Astrocyte (in vitro differentiated cells and primary cell): ENCODE measurements around the gene MLNR. TPM values are rescaled to one million over a fixed set of nuclear protein-coding genes. Genes with fewer than 3 reads are reported as not detected.
A peak's percentile ranks its signal among the peaks of the same experiment; 100 is the strongest.

Source experiments
- DNase-seq: peaks from one replicate; pipeline ENCODE4 v3.0.0-alpha.2; 2010; ENCODE audit warnings: low read depth
- FAIRE-seq: peaks from 2 replicates; lab custom pipeline; 2011; peaks lifted over from hg19 to GRCh38; lab: Jason Lieb, UNC
- H2AFZ ChIP-seq: 2 replicates; pipeline ENCODE4 v1.6.0; 2012; ENCODE audit warnings: low read depth, low read length, inconsistent platforms
- H3K27ac ChIP-seq: 2 replicates; pipeline ENCODE4 v1.5.1; 2011; ENCODE audit warnings: low read depth, low read length, inconsistent platforms
- H3K27me3 ChIP-seq: 2 replicates; pipeline ENCODE4 v1.6.0; 2011; ENCODE audit warnings: low read length, inconsistent platforms; ENCODE audit not compliant: insufficient read depth
- H3K36me3 ChIP-seq: 2 replicates; pipeline ENCODE4 v1.5.1; 2011; ENCODE audit warnings: low read length, inconsistent platforms; ENCODE audit not compliant: insufficient read depth
- H3K4me1 ChIP-seq: 2 replicates; pipeline ENCODE4 v1.5.1; 2011; ENCODE audit warnings: low read length, inconsistent platforms; ENCODE audit not compliant: insufficient read depth
- H3K4me2 ChIP-seq: 2 replicates; pipeline ENCODE4 v1.6.0; 2012; ENCODE audit warnings: low read length, inconsistent platforms
- H3K4me3 ChIP-seq: 2 replicates; pipeline ENCODE4 v1.5.1; 2011; ENCODE audit warnings: low read depth, mild to moderate bottlenecking, low read length, inconsistent platforms; ENCODE audit not compliant: insufficient read depth
- H3K79me2 ChIP-seq: 2 replicates; pipeline ENCODE4 v1.6.0; 2012; ENCODE audit warnings: mild to moderate bottlenecking, low read length, inconsistent platforms; ENCODE audit not compliant: insufficient read depth
- H3K9ac ChIP-seq: 2 replicates; pipeline ENCODE4 v1.6.0; 2012; ENCODE audit warnings: mild to moderate bottlenecking, low read length, inconsistent platforms
- H3K9me3 ChIP-seq: 2 replicates; pipeline ENCODE4 v1.5.1; 2012; ENCODE audit warnings: low read depth, mild to moderate bottlenecking, low read length, inconsistent platforms; ENCODE audit not compliant: insufficient read depth
- H4K20me1 ChIP-seq: 2 replicates; pipeline ENCODE4 v1.6.0; 2012; ENCODE audit warnings: low read length, inconsistent platforms; ENCODE audit not compliant: insufficient read depth
- H3K27ac Mint-ChIP-seq: one replicate; pipeline ENCODE4 v1.8.0; 2021; ENCODE audit warnings: mild to moderate bottlenecking, mixed read lengths; ENCODE audit not compliant: unreplicated experiment
- H3K27me3 Mint-ChIP-seq: one replicate; pipeline ENCODE4 v1.8.0; 2021; ENCODE audit warnings: low read depth, mixed read lengths; ENCODE audit not compliant: unreplicated experiment
- H3K36me3 Mint-ChIP-seq: one replicate; pipeline ENCODE4 v1.8.0; 2021; ENCODE audit warnings: low read depth, mixed read lengths; ENCODE audit not compliant: unreplicated experiment
- H3K4me1 Mint-ChIP-seq: one replicate; pipeline ENCODE4 v1.8.0; 2021; ENCODE audit warnings: low read depth, mixed read lengths; ENCODE audit not compliant: unreplicated experiment
- H3K4me3 Mint-ChIP-seq: one replicate; pipeline ENCODE4 v1.8.0; 2021; ENCODE audit warnings: mild to moderate bottlenecking, moderate library complexity, mixed read lengths; ENCODE audit not compliant: unreplicated experiment
- H3K9me3 Mint-ChIP-seq: one replicate; pipeline ENCODE4 v1.8.0; 2021; ENCODE audit warnings: mild to moderate bottlenecking, mixed read lengths; ENCODE audit not compliant: unreplicated experiment
- EZH2 ChIP-seq: IDR thresholded peaks from 2 replicates; pipeline ENCODE4 v1.6.1; 2012; ENCODE audit warnings: mild to moderate bottlenecking, low read length, inconsistent platforms; ENCODE audit not compliant: insufficient read depth
- total RNA-seq: library from RNA; stranded (reverse); gene quantifications from 2 replicates; pipeline ENCODE4 v1.2.1, GENCODE V29; 2021
- TF ChIP-seq, protein P1 (sequence below): IDR thresholded peaks from 2 replicates; pipeline ENCODE4 v1.5.1; 2011; ENCODE audit warnings: low read depth, mild to moderate bottlenecking, inconsistent platforms, low read length, moderate library complexity; ENCODE audit not compliant: insufficient read depth

The MLNR gene
- total RNA-seq, 1 donor from 2014 or later = not detected

DNA sequence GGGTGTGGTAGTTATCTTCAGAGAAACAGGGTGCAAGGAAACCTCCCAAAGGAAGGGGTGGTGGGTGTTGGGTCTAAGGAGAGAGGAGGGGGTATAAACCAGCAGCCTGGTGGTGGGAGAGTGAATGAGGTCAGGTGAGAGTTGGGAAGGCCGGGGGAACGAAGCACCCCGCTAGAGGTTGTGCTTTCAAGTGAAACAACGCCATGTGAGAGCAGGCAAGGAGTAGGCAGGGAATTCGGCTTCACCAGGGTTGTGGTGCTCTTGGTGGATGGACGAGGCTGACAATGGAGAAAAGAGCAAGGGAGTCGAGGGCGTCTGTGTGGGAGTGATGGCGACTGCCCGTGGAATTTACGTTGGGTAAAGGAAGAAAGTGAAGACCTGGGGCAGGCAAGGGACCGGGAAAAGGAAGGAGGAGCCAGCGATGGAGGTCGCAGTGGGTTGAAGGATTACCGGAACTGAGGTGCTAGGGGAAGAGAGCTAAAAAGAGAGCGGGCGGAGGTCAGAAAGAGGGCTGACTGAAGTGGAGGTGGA lies 2.1 kb upstream of the MLNR start:
- Histone ChIP-seq H3K4me2 (peak overlapping the region; percentile 50), H3K4me3 (no peak overlapping the region)
- DNase-seq = no peak

DNA sequence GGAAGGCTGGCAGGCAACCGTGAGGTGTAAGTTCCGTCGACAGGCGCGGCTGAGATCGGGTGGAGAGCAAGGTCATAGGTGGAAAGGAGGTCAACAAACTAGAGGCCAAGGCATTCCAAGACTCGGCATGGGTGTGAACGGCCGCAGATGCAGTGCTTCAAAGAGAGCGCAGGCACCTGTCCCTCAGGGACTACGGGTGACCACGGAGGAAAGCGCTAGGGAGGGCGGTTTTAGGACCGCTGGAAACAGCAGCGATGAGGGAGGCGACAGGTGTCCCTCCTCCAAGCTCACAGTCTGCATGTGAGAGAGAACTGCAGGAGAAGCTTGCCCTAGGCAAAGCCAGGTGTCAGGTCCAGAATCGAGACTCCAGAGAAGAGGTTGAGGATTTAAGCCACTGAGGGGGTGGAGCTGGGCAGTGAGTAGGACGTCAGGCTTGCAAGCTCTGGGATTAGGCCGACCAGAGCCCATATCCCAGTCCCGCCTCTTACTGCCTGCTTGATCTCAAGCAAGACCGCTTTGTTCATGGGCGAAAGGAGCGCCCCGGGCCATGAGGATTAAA lies 1.6 kb upstream of the MLNR start:
- peaks cover 11% of the 10 kb centered on the region for H3K4me1 Mint-ChIP-seq
- peaks cover 9% of the 10 kb centered on the region for H3K36me3 Mint-ChIP-seq
- Histone ChIP-seq H4K20me1 (no peaks in the 10 kb centered on the region), H2AFZ (peak overlapping the region; percentile 0), H3K79me2 (no peaks in the 10 kb centered on the region), H3K27me3 (peaks cover 62% of the 10 kb centered on the region), H3K27ac (no peak overlapping the region), H3K9me3 (peaks cover 8% of the 10 kb centered on the region), H3K9ac (no peak overlapping the region), H3K36me3 (no peaks in the 10 kb centered on the region), H3K4me2 (peak overlapping the region; percentile 50), H3K4me3 (no peak overlapping the region), H3K4me1 (peaks cover 4% of the 10 kb centered on the region)
- H3K9me3 Mint-ChIP-seq = peaks cover 25% of the 10 kb centered on the region
- FAIRE-seq (no peak), DNase-seq (no peak)
- H3K27ac Mint-ChIP-seq = no peak overlapping the region
- peaks cover 60% of the 10 kb centered on the region for H3K27me3 Mint-ChIP-seq
- TF ChIP-seq, protein P1, sequence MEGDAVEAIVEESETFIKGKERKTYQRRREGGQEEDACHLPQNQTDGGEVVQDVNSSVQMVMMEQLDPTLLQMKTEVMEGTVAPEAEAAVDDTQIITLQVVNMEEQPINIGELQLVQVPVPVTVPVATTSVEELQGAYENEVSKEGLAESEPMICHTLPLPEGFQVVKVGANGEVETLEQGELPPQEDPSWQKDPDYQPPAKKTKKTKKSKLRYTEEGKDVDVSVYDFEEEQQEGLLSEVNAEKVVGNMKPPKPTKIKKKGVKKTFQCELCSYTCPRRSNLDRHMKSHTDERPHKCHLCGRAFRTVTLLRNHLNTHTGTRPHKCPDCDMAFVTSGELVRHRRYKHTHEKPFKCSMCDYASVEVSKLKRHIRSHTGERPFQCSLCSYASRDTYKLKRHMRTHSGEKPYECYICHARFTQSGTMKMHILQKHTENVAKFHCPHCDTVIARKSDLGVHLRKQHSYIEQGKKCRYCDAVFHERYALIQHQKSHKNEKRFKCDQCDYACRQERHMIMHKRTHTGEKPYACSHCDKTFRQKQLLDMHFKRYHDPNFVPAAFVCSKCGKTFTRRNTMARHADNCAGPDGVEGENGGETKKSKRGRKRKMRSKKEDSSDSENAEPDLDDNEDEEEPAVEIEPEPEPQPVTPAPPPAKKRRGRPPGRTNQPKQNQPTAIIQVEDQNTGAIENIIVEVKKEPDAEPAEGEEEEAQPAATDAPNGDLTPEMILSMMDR = no peak
- TF ChIP-seq EZH2 = peak; percentile 68
- H3K4me3 Mint-ChIP-seq = peak overlapping the region; percentile 55

More for the DNA sequence above, 2.1 kb upstream of the MLNR start:
- H2AFZ ChIP-seq = peak overlapping the region; percentile 0
- Mint-ChIP-seq H3K4me3 (no peak overlapping the region), H3K4me1 (peaks cover 11% of the 10 kb centered on the region), H3K36me3 (peaks cover 7% of the 10 kb centered on the region), H3K9me3 (peaks cover 25% of the 10 kb centered on the region), H3K27ac (no peak overlapping the region), H3K27me3 (peaks cover 54% of the 10 kb centered on the region)
- no peaks in the 10 kb centered on the region for H3K79me2 ChIP-seq
- TF ChIP-seq, protein P1 = no peak
- TF ChIP-seq EZH2 = no peak
- no peak overlapping the region for H3K27ac ChIP-seq
- H3K27me3 ChIP-seq = peaks cover 57% of the 10 kb centered on the region
- H4K20me1 ChIP-seq = no peaks in the 10 kb centered on the region
- H3K36me3 ChIP-seq = no peaks in the 10 kb centered on the region
- FAIRE-seq = no peak
- peaks cover 4% of the 10 kb centered on the region for H3K4me1 ChIP-seq
- H3K9ac ChIP-seq = no peak overlapping the region
- peaks cover 8% of the 10 kb centered on the region for H3K9me3 ChIP-seq

- FAIRE-seq (no peak), DNase-seq (no peak)
- no peaks in the 10 kb centered on the region for H3K79me2 ChIP-seq
- peak overlapping the region; percentile 72 for H2AFZ ChIP-seq
- H3K27me3 ChIP-seq = peaks cover 72% of the 10 kb centered on the region
- peaks cover 4% of the 10 kb centered on the region for H3K4me1 ChIP-seq
- H3K27ac ChIP-seq = no peak overlapping the region
- no peaks in the 10 kb centered on the region for H4K20me1 ChIP-seq
- H3K27me3 Mint-ChIP-seq = peaks cover 70% of the 10 kb centered on the region
- no peaks in the 10 kb centered on the region for H3K36me3 ChIP-seq
- TF ChIP-seq, protein P1 = no peak
- TF ChIP-seq EZH2 = no peak
- peaks cover 13% of the 10 kb centered on the region for H3K36me3 Mint-ChIP-seq
- H3K9ac ChIP-seq = no peak overlapping the region
- no peak overlapping the region for H3K4me3 Mint-ChIP-seq
- H3K9me3 ChIP-seq = peaks cover 8% of the 10 kb centered on the region
- H3K27ac Mint-ChIP-seq = no peak overlapping the region
- H3K4me2 ChIP-seq = peak overlapping the region; percentile 75
- H3K4me1 Mint-ChIP-seq = peaks cover 5% of the 10 kb centered on the region
- H3K9me3 Mint-ChIP-seq = peaks cover 25% of the 10 kb centered on the region
- peak overlapping the region; percentile 43 for H3K4me3 ChIP-seq
Measured at GRCh38 chr13:49219647-49220035, 497 bp upstream of the MLNR start.
